ENCODE results near the gene SIGLEC8.

Gene SIGLEC8

GRCh38 chr19:51456541-51457290 lies 1.5 kb downstream of the SIGLEC8 start:
- DNase-seq (ENCODE audit: low spot score) = no peak
- peaks cover 0 to 3% of the 10 kb centered on the region in 2 donors for H3K9me3 ChIP-seq (replicated peaks in 1 of 2; ENCODE audit: control insufficient read depth in 2 of 2, insufficient read depth in 1 of 2, low read depth in 1 of 2, low read length in 2 of 2)
- no peak overlapping the region for H2BK15ac ChIP-seq (ENCODE audit: low read length)
- H3K4ac ChIP-seq (ENCODE audit: low read length) = no peak overlapping the region
- peaks cover 0 to 23% (median 0%) of the 10 kb centered on the region in 3 experiments for H3K27me3 ChIP-seq (ENCODE audit: control insufficient read depth in 3 of 3, insufficient read depth in 3 of 3, low read depth in 1 of 3, low read length in 3 of 3)
- peak overlapping the region; percentile 5 for H2BK5ac ChIP-seq (ENCODE audit: low read length)
- H4K91ac ChIP-seq (ENCODE audit: low read depth, low read length, poor library complexity) = no peak overlapping the region
- no peak overlapping the region for H3K4me3 ChIP-seq (ENCODE audit: low read length in 2 of 2)
- no peaks in the 10 kb centered on the region for H3K4me1 ChIP-seq (ENCODE audit: control insufficient read depth in 2 of 2, insufficient read depth in 1 of 2, low read depth in 1 of 2, low read length in 2 of 2)
- WGBS, 2 donors (ENCODE audit: extremely low coverage in 2 of 2, insufficient read length in 2 of 2, insufficient replicate concordance in 1 of 2) = no CpG with 5 or more reads among the region's 11 CpGs
- no peak overlapping the region for H3K4me2 ChIP-seq (ENCODE audit: insufficient read depth, low read length, poor library complexity, severe bottlenecking)
- no peak overlapping the region for H3K9ac ChIP-seq (ENCODE audit: low read depth, low read length, poor library complexity)
- H3K14ac ChIP-seq (ENCODE audit: low read length) = no peak overlapping the region
- no peak overlapping the region for H2AFZ ChIP-seq (ENCODE audit: low read length)
- no peak overlapping the region for H2AK5ac ChIP-seq (ENCODE audit: low read depth, low read length)
- no peak overlapping the region for H3K27ac ChIP-seq (replicated peaks; ENCODE audit: low read length)
- H2BK120ac ChIP-seq (ENCODE audit: low read depth, low read length) = no peak overlapping the region
- no peaks in the 10 kb centered on the region for H3K36me3 ChIP-seq (replicated peaks in 1 of 2; ENCODE audit: control insufficient read depth in 2 of 2, insufficient read depth in 2 of 2, low read length in 2 of 2)
- no peak overlapping the region for H4K8ac ChIP-seq (ENCODE audit: low read depth, low read length)
- H2BK12ac ChIP-seq (ENCODE audit: low read length) = no peak overlapping the region
- no peak overlapping the region for H3K18ac ChIP-seq (ENCODE audit: low read length)
- H3K79me1 ChIP-seq (ENCODE audit: low read depth, low read length) = no peaks in the 10 kb centered on the region
- no peak overlapping the region for H3K23ac ChIP-seq (ENCODE audit: low read depth, low read length, poor library complexity)

- H3K36me3 ChIP-seq (replicated peaks in 1 of 2; ENCODE audit: control insufficient read depth in 2 of 2, insufficient read depth in 2 of 2, low read length in 2 of 2) = no peaks in the 10 kb centered on the region
- no peak overlapping the region for H2BK120ac ChIP-seq (ENCODE audit: low read depth, low read length)
- no peak overlapping the region for H4K91ac ChIP-seq (ENCODE audit: low read depth, low read length, poor library complexity)
- no peak overlapping the region for H3K4me2 ChIP-seq (ENCODE audit: insufficient read depth, low read length, poor library complexity, severe bottlenecking)
- H3K4me3 ChIP-seq (ENCODE audit: low read length in 2 of 2) = no peak overlapping the region
- no peak for DNase-seq (ENCODE audit: low spot score)
- H2BK5ac ChIP-seq (ENCODE audit: low read length) = no peak overlapping the region
- no peak overlapping the region for H2AFZ ChIP-seq (ENCODE audit: low read length)
- H3K9me3 ChIP-seq (replicated peaks in 1 of 2; ENCODE audit: control insufficient read depth in 2 of 2, insufficient read depth in 1 of 2, low read depth in 1 of 2, low read length in 2 of 2) = peaks cover 0 to 7% of the 10 kb centered on the region in 2 donors
- H4K8ac ChIP-seq (ENCODE audit: low read depth, low read length) = no peak overlapping the region
- H2AK5ac ChIP-seq (ENCODE audit: low read depth, low read length) = no peak overlapping the region
- no peak overlapping the region for H3K27ac ChIP-seq (replicated peaks; ENCODE audit: low read length)
- no peak overlapping the region for H3K14ac ChIP-seq (ENCODE audit: low read length)
- H3K23ac ChIP-seq (ENCODE audit: low read depth, low read length, poor library complexity) = no peak overlapping the region
- H3K79me1 ChIP-seq (ENCODE audit: low read depth, low read length) = no peaks in the 10 kb centered on the region
- no peak overlapping the region for H3K4ac ChIP-seq (ENCODE audit: low read length)
- H3K27me3 ChIP-seq (ENCODE audit: control insufficient read depth in 3 of 3, insufficient read depth in 3 of 3, low read depth in 1 of 3, low read length in 3 of 3) = peaks cover 0 to 8% (median 0%) of the 10 kb centered on the region in 3 experiments
- no peak overlapping the region for H2BK15ac ChIP-seq (ENCODE audit: low read length)
- H2BK12ac ChIP-seq (ENCODE audit: low read length) = no peak overlapping the region
- no peak overlapping the region for H3K9ac ChIP-seq (ENCODE audit: low read depth, low read length, poor library complexity)
- no CpG with 5 or more reads among the region's 5 CpGs for WGBS, 2 donors (ENCODE audit: extremely low coverage in 2 of 2, insufficient read length in 2 of 2, insufficient replicate concordance in 1 of 2)
- no peaks in the 10 kb centered on the region for H3K4me1 ChIP-seq (ENCODE audit: control insufficient read depth in 2 of 2, insufficient read depth in 1 of 2, low read depth in 1 of 2, low read length in 2 of 2)
- H3K18ac ChIP-seq (ENCODE audit: low read length) = no peak overlapping the region
These were observed 7.4 kb downstream of the SIGLEC8 start for GRCh38 chr19:51450730-51451307.

GRCh38 chr19:51448411-51449016 lies 9.7 kb downstream of the SIGLEC8 start:
- Histone ChIP-seq H3K27me3 (ENCODE audit: control insufficient read depth in 3 of 3, insufficient read depth in 3 of 3, low read depth in 1 of 3, low read length in 3 of 3) (peaks cover 0 to 2% (median 0%) of the 10 kb centered on the region in 3 experiments), H2AFZ (ENCODE audit: low read length) (no peak overlapping the region), H3K18ac (ENCODE audit: low read length) (no peak overlapping the region), H3K4me1 (ENCODE audit: control insufficient read depth in 2 of 2, insufficient read depth in 1 of 2, low read depth in 1 of 2, low read length in 2 of 2) (no peaks in the 10 kb centered on the region), H2AK5ac (ENCODE audit: low read depth, low read length) (no peak overlapping the region), H3K9ac (ENCODE audit: low read depth, low read length, poor library complexity) (no peak overlapping the region), H3K27ac (replicated peaks; ENCODE audit: low read length) (no peak overlapping the region), H3K4me2 (ENCODE audit: insufficient read depth, low read length, poor library complexity, severe bottlenecking) (no peak overlapping the region), H3K4me3 (ENCODE audit: low read length in 2 of 2) (no peak overlapping the region), H3K4ac (ENCODE audit: low read length) (no peak overlapping the region), H2BK120ac (ENCODE audit: low read depth, low read length) (no peak overlapping the region), H4K91ac (ENCODE audit: low read depth, low read length, poor library complexity) (no peak overlapping the region), H4K8ac (ENCODE audit: low read depth, low read length) (no peak overlapping the region), H2BK5ac (ENCODE audit: low read length) (no peak overlapping the region), H3K79me1 (ENCODE audit: low read depth, low read length) (no peaks in the 10 kb centered on the region), H3K9me3 (replicated peaks in 1 of 2; ENCODE audit: control insufficient read depth in 2 of 2, insufficient read depth in 1 of 2, low read depth in 1 of 2, low read length in 2 of 2) (peaks cover 0 to 6% of the 10 kb centered on the region in 2 donors), H3K23ac (ENCODE audit: low read depth, low read length, poor library complexity) (no peak overlapping the region), H2BK12ac (ENCODE audit: low read length) (no peak overlapping the region), H3K14ac (ENCODE audit: low read length) (no peak overlapping the region), H2BK15ac (ENCODE audit: low read length) (no peak overlapping the region), H3K36me3 (replicated peaks in 1 of 2; ENCODE audit: control insufficient read depth in 2 of 2, insufficient read depth in 2 of 2, low read length in 2 of 2) (no peaks in the 10 kb centered on the region)
- no peak for DNase-seq (ENCODE audit: low spot score)
- WGBS, 2 donors (ENCODE audit: extremely low coverage in 2 of 2, insufficient read length in 2 of 2, insufficient replicate concordance in 1 of 2) = no CpG with 5 or more reads among the region's 13 CpGs

- H3K4ac ChIP-seq (ENCODE audit: low read length) = no peak overlapping the region
- H3K9me3 ChIP-seq (replicated peaks in 1 of 2; ENCODE audit: control insufficient read depth in 2 of 2, insufficient read depth in 1 of 2, low read depth in 1 of 2, low read length in 2 of 2) = peaks cover 0 to 6% of the 10 kb centered on the region in 2 donors
- no peak overlapping the region for H4K8ac ChIP-seq (ENCODE audit: low read depth, low read length)
- H2BK15ac ChIP-seq (ENCODE audit: low read length) = no peak overlapping the region
- H4K91ac ChIP-seq (ENCODE audit: low read depth, low read length, poor library complexity) = no peak overlapping the region
- no peak for DNase-seq (ENCODE audit: low spot score)
- no peak overlapping the region for H3K14ac ChIP-seq (ENCODE audit: low read length)
- no peak overlapping the region for H2BK5ac ChIP-seq (ENCODE audit: low read length)
- no peak overlapping the region for H3K23ac ChIP-seq (ENCODE audit: low read depth, low read length, poor library complexity)
- no peak overlapping the region for H3K18ac ChIP-seq (ENCODE audit: low read length)
- no peak overlapping the region for H2BK12ac ChIP-seq (ENCODE audit: low read length)
- H3K36me3 ChIP-seq (replicated peaks in 1 of 2; ENCODE audit: control insufficient read depth in 2 of 2, insufficient read depth in 2 of 2, low read length in 2 of 2) = no peaks in the 10 kb centered on the region
- no peak overlapping the region for H2BK120ac ChIP-seq (ENCODE audit: low read depth, low read length)
- H3K79me1 ChIP-seq (ENCODE audit: low read depth, low read length) = no peaks in the 10 kb centered on the region
- no peaks in the 10 kb centered on the region for H3K4me1 ChIP-seq (ENCODE audit: control insufficient read depth in 2 of 2, insufficient read depth in 1 of 2, low read depth in 1 of 2, low read length in 2 of 2)
- H2AFZ ChIP-seq (ENCODE audit: low read length) = no peak overlapping the region
- H3K27ac ChIP-seq (replicated peaks; ENCODE audit: low read length) = no peak overlapping the region
- no CpG with 5 or more reads among the region's 7 CpGs for WGBS, 2 donors (ENCODE audit: extremely low coverage in 2 of 2, insufficient read length in 2 of 2, insufficient replicate concordance in 1 of 2)
- H3K4me2 ChIP-seq (ENCODE audit: insufficient read depth, low read length, poor library complexity, severe bottlenecking) = no peak overlapping the region
- no peak overlapping the region for H2AK5ac ChIP-seq (ENCODE audit: low read depth, low read length)
- no peak overlapping the region for H3K4me3 ChIP-seq (ENCODE audit: low read length in 2 of 2)
- H3K27me3 ChIP-seq (ENCODE audit: control insufficient read depth in 3 of 3, insufficient read depth in 3 of 3, low read depth in 1 of 3, low read length in 3 of 3) = peaks cover 0 to 2% (median 0%) of the 10 kb centered on the region in 3 experiments
- H3K9ac ChIP-seq (ENCODE audit: low read depth, low read length, poor library complexity) = no peak overlapping the region
These were observed 10.2 kb downstream of the SIGLEC8 start for GRCh38 chr19:51448011-51448410.
